Stimulated activated CD4-positive, alpha-beta T cell treated with anti-CD3 and anti-CD28 coated beads, Interleukin-12 subunit alpha, Interleukin-12 subunit beta, amount 100 ng/mL, for 48 hours (primary cell): ENCODE results near the gene LFNG.
A peak's percentile ranks its signal among the peaks of the same experiment; 100 is the strongest.

Experiments used
- DNase-seq, 3 donors: peaks; one replicate each; pipeline ENCODE4 v3.0.0-alpha.2; 2020; ENCODE audit warnings: low read depth in 2 of 3, low spot score in 1 of 3

The LFNG gene

DNA sequence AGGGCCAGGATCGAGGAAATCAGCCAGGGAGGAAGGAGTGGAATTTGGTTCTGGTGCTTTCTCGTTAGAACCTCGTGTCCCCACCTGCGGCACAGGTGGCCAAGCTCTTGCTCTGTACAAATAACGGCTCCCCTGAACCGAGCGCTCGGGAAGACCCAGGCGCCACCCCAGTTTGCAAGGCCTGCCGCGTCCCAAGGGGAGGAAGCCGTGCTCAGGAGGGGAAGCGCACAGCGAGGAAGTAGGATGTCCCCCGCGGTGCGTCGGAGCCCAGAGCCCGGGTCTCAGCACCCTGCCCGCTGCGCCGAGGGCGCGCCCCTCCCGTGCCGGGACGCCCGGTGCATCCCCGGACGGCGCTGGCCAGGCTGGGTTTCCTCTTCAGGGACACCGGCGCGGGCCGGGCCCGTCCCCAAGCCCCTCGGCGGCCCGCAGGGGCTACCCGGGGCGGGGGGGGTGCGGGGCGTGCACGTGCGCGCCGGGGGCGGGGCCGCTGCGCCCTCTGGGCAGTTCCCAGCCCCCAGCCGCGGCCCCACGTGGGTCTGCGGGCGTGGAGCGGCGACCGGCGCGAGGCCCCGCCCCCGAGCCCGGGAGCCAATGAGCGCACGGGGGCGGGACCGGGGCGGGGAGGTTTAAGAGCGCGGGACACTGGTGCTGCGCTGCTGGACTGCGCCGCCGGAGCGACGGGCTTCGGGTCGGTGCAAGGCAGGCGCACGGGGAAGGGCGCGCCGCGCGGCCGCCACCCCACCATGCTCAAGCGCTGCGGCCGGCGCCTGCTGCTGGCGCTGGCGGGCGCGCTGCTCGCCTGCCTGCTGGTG, at the start of gene LFNG:
Gene LFNG (plus strand): TSS at position 656 of the 812 bp plus-strand sequence. CDS start 88 bp downstream, at position 744.
- DNase-seq, result peak; percentile 64 to 80 (median 68)

GRCh38 chr7:2470204-2471021, 49.2 kb upstream of the LFNG start:
- DNase-seq, result no peak

DNA sequence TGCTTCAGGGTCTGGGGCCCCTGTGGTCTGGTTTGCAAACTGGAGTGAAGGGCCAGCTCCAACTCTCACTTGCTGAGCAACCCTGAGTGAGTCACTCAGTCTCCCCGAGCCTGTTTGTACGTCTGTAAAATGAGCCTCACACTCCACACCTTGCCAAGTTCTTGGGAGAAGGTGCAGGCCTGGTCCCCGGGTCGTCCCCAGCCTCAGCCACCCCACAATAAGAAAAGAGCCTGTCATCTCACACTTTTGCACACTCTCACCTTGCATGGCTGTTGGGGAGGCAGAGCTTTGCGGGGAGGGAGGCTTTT, 48.6 kb upstream of the LFNG start:
- DNase-seq, result no peak

DNA sequence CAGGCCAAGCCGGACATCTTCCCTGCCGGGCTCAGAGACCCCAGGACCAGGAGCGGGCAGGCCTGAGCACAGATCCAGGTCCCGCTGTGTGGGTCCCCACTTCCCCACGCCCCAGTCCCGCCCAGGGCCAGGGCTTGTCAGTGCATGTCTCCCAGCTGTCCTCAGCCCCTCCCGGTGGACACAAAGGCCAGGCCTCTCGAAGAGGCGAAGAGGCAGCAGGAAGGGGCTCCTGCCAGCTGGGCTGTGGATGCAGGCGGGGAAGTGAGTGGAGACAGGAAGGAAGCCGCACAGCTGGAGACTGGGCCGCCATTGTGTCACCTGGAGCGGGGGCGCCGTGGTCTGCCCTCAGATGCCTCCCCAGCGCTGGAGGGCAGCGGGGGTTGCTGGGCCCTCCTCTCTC, 48.2 kb upstream of the LFNG start:
- no peak for DNase-seq

- no peak for DNase-seq
These were observed 46.8 kb upstream of the LFNG start for GRCh38 chr7:2472739-2473138.

GRCh38 chr7:2473496-2474180, 45.9 kb upstream of the LFNG start:
- no peak for DNase-seq

DNA sequence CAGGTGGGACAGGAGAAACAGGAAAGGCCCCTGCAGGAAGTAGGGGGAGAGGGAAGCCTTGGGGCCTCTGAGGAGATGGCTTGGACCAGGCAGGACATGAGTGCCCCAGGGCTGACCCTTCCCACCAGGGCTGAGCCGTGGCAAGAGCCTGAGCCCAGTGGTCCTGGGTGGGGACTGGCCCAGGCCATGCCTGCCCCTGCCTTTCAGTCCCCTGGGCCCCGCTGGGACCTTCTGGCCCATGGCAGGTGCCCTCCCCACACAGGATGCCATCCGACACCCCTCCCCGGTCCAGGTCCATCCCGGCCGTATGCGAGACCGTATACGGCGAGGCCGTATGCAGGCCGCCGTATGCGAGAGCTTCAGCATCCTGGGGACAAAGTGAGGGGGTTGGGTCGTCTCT, 45.4 kb upstream of the LFNG start:
- DNase-seq, result no peak

GRCh38 chr7:2474813-2475677, 44.5 kb upstream of the LFNG start:
- no peak for DNase-seq

- DNase-seq, result no peak
These were observed 43.9 kb upstream of the LFNG start for GRCh38 chr7:2475678-2476015.

DNA sequence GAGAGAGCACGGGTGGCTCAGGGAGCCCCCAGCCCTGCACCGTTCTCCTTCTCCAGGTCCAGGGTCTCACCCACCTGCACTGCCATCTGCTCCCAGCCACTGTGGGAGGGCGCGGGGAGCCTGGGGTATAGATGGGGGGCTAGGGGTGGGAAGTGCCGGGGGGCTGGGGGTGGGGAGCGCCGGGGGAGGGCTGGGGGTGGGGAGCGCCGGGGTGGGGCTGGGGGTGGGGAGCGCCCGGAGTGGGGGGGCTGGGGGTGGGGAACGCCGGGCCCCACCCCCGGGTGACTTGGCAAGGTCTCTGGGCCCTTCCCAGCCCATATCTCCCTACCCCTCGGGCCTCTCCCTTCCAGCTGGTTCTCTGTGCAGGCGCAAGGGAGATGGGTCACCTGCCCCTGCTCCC, 43.3 kb upstream of the LFNG start, which contains the start of gene GRIFIN:
Gene GRIFIN (minus strand): TSS at position 101 of the 400 bp plus-strand sequence. CDS start 15 bp downstream, at position 86.
- DNase-seq, result no peak

- no peak for DNase-seq
These were observed 42.7 kb upstream of the LFNG start for GRCh38 chr7:2476776-2477446.

DNA sequence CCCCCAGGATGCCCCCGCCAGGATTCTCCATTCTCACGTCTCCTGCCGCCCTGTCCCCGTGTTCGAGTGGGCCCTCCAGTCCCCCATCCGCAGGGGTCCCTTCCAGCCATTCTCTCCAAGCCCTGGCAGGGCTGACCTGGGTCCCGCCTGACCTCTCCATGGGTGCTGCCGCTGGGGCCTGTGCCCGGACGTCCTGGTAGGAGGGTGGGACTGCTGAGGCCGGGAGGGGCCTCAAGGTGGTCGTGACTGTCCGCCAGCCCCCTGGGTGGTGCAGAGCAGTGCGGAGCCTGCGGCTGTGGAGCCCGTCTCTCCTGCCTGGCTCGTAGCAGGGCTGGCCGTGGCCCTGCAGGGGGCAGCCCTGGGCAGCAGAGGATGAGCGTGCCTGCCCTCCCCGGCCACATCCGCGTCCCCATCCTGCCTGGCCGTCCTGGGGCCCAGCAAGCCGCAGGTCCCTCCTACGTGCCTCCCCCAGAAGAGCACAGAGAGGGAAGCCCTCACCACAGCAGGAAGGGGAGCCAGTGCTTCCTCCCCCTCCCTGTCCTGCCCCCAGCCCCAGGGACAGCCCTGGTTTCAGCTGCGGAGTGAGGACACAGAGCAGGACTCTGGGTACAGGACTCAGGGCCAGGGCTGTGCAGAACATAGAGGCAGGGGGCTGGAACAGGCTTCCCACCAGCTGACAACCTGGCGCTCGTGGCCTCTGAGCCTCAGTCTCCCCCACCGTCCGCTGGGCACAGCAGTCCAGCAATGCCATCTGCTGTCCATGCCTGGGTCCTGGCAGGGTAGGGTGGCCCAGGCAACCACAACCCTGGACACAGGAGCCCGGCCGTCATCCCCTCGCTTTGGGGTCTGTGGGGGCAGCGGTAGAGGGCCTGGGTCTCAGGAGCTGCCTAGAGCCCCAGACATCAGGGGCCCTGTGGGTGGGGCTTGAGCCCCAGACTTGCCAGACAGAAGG, 41.9 kb upstream of the LFNG start:
- peak; percentile 22 to 44 (median 41) for DNase-seq

DNA sequence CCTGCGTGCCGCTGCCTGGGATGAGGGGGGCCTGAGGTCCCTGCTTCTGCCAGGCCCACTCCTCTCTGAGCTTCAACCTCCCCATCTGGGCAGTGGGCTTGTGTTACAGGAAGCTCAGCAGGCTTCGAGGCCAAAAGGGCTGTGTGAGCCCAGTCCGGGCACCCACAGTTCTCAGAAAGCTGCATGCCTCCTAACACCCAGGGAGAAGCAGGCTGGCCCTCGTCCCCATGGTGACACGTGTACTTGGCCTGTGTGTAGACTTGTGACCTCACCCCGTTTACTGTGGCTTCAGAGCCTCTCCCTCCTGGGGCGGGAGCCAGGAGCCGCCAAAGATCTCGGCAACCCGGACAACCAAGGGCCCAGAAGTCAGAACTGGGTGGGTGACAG, 41.2 kb upstream of the LFNG start:
- no peak for DNase-seq

DNA sequence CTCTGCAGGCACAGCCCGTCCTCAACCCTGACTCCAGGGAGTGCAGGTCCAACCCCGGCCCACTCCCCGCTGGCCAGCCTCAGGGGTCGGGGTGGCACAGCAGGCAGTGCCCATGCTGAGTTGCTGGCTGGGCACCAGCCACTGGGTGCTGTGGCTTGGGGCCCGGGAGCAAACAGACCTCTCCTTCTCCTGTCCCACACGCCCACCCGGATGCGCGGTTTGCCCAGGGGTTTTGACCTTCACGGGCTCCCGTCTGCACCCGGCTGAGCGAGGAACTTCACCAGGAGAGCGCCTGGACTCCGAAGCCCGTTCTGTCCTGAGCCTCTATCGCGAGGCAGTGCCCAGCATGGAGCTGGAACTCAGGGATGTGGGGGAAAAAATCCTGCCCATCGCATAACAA, 40.8 kb upstream of the LFNG start:
- no peak for DNase-seq

DNA sequence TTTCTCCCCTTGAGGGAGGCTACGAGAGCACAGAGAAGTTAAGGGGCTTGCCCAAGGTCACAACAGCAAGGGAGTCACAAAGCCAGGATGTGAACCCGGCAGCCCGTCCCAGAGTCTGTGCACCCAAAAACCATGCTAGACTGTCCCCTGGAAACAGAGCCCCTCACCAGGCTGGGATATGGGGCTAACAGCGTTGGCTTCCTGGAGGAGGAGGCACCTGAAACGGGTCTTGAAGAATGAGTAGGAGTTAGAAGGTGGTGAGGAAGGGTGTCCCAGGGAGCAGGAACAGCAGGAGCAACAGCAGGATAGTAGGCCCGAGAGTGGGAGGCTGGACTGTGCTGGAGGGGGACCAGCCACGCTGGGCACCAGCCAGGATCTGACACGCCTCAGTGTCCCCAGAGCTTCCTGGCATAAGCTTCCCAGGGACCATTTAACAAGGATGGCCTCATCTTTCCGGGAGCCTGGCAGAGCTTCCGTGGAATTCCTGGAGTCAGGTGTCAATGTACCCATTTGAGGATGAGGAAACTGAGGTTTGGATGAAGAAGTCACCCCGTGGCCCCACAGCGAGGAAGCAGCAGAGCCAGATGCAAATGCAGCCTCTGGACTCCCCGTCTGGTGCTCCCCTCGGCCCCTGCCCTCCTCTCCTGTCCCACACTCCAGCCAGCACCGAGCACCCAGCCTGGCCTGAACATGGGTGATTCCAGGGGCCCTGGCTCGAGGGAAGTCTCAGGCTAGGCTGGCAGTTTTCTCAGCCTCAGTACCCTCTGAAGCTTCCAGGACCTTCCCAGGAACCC, 40.1 kb upstream of the LFNG start:
- DNase-seq, result no peak

DNA sequence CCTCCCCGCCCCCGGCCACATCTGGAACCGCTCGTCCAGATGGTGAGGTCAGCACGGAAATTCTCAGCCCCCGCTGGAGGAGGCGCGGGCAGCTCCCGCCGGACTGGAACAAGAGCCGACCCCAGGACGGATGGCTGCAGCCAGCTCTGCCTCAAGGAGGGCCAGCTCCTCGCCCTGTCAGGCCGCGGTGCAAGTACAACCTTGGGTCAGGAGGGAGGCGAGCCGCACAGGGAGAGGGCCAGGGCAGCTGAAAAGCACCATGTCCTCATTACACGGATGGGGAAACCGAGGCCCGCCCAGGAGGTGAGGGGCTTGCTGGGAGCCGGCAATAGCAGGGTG, 39.5 kb upstream of the LFNG start:
- no peak for DNase-seq

DNA sequence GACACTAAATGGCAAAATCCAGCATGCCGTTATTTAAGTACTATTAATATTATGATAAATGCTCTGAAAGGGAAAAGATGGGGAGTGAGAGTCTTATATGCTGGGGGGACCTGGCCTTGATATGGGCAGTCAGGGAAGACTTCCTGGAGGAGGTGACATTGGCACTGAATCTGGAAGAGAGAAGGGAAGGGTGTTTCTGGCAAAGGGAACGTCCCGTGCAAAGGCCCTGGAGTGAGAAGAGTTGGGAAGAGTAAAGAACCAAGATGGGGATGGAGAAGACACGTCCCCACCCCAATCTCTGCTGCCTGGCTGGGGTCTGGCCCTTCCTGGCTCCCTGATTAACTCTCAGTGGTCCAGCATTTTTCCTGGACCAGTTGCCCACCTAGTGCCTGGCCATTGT, 38.4 kb upstream of the LFNG start:
- no peak for DNase-seq

DNA sequence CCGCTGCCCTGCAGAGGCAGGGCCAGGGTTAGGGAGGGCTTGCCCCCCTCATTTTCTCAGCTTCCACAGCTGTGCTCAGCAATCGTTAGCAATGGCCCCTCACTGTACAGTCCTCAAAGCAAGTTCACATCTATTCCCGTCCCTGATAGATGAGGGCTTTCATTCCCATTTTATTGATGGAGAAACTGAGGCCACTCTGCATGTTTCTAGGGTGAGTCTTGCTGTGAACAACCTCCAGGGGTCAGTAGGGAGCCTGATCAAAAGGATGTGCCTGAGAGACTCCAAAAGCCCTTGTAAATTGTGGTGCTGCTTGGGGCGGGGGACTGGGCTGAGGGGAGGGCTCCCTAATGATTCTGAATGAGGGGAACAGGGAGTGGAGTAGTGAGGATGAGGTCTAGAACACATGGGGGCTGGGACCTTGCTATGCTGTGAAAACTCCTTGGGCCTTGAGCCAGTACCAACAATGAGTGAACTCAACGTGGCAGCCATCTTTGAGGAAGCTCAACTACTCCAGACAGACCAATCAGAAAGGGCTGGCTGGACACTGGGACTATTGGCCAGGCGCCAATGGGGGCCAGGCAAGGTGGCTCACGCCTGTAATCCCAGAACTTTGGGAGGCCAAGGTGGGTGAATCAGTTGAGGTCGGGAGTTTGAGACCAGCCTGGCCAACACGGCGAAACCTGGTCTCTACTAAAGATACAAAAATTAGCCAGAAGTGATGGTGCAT, 36.7 kb upstream of the LFNG start:
- no peak for DNase-seq
